Fibroblast of mammary gland (primary cell): ENCODE results near the gene FOXO3.

Source experiments
- DNase-seq: peaks from one replicate; pipeline ENCODE4 v3.0.0-alpha.2; 2010; ENCODE audit warnings: low read depth
- H3K4me3 ChIP-seq: 2 replicates; pipeline ENCODE4 v1.5.1; 2011; ENCODE audit warnings: low read depth, mild to moderate bottlenecking, low read length, moderate library complexity; ENCODE audit not compliant: control insufficient read depth
- TF ChIP-seq, protein P1 (sequence below): conservative IDR thresholded peaks from 2 replicates; pipeline ENCODE4 v1.5.1; 2011; ENCODE audit warnings: low read depth, low read length, inconsistent platforms; ENCODE audit not compliant: control insufficient read depth, insufficient read depth

The FOXO3 gene

DNA sequence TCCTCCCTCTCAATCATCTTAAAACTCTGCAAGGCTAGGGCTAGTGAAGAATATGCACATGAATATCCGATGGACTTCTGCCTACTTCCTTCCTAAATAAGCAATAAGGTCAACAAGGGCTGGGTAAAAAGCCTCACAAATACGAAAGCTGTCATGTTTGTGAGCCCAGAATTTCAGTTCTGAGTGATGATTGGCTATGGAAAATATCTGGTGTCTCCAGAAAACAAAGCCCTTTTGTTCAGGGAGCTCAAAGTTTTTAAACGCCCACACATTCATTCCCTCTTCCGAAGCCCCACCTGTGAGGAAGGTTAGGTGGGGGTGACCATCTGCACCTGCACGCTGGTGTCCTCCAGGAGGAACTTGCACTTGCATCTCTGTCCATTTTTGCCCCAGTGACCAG, 160.6 kb downstream of the FOXO3 start:
- TF ChIP-seq, protein P1, sequence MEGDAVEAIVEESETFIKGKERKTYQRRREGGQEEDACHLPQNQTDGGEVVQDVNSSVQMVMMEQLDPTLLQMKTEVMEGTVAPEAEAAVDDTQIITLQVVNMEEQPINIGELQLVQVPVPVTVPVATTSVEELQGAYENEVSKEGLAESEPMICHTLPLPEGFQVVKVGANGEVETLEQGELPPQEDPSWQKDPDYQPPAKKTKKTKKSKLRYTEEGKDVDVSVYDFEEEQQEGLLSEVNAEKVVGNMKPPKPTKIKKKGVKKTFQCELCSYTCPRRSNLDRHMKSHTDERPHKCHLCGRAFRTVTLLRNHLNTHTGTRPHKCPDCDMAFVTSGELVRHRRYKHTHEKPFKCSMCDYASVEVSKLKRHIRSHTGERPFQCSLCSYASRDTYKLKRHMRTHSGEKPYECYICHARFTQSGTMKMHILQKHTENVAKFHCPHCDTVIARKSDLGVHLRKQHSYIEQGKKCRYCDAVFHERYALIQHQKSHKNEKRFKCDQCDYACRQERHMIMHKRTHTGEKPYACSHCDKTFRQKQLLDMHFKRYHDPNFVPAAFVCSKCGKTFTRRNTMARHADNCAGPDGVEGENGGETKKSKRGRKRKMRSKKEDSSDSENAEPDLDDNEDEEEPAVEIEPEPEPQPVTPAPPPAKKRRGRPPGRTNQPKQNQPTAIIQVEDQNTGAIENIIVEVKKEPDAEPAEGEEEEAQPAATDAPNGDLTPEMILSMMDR = no peak
- no peak overlapping the region for H3K4me3 ChIP-seq

DNA sequence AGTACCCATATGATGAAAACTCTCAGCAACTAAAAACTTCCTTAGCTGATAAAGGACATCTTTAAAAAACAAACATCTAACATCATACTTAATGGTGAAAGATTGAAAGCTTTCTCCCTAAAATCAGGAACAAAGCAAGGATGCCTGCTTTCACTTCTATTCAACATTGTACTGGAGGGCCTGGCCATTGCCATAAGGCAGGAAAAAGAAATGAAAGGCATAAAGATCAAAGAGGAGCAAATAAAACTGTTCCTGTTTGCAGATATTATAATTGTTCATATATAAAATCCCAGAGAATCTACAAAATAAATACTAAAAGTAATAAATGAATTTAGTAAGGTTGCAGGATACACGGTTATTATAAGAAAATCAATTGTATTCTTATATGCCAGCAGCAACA, 162.9 kb downstream of the FOXO3 start:
- H3K4me3 ChIP-seq = no peak overlapping the region
- TF ChIP-seq, protein P1 = no peak
- no peak for DNase-seq

More for the DNA sequence above, 160.6 kb downstream of the FOXO3 start:
- DNase-seq = no peak

- TF ChIP-seq, protein P1 = no peak
- no peak for DNase-seq
These were observed 166.1 kb downstream of the FOXO3 start for GRCh38 chr6:108726726-108727339.

GRCh38 chr6:108727966-108728730, 167.4 kb downstream of the FOXO3 start:
- TF ChIP-seq, protein P1 = no peak
- DNase-seq = no peak

More at GRCh38 chr6:108726726-108727339, 166.1 kb downstream of the FOXO3 start:
- H3K4me3 ChIP-seq = no peak overlapping the region

GRCh38 chr6:108728826-108729225, 168.1 kb downstream of the FOXO3 start:
- TF ChIP-seq, protein P1 = no peak
- no peak overlapping the region for H3K4me3 ChIP-seq
- DNase-seq = no peak

More at GRCh38 chr6:108727966-108728730, 167.4 kb downstream of the FOXO3 start:
- no peak overlapping the region for H3K4me3 ChIP-seq

GRCh38 chr6:108730635-108731515, 170.2 kb downstream of the FOXO3 start:
- TF ChIP-seq, protein P1 = no peak
- no peak for DNase-seq
- H3K4me3 ChIP-seq = no peak overlapping the region
